Astrocyte of the spinal cord (primary cell): Measurements from ENCODE around the gene STPG2.

ENCODE experiments used
- DNase-seq: peaks from one replicate; pipeline ENCODE4 v3.0.0; 2011; ENCODE audit warnings: low read depth, low spot score
- H3K4me3 ChIP-seq: 2 replicates; pipeline ENCODE4 v1.5.1; 2011; ENCODE audit warnings: low read depth, mild to moderate bottlenecking, low read length, moderate library complexity
- in situ Hi-C: cut with HindIII; loops from 2 replicates; pipeline ENCODE4 v1.10.0; 2017; ENCODE audit warnings: low sequenced_read_pairs
- TF ChIP-seq, protein P1 (sequence below): IDR thresholded peaks from 2 replicates; pipeline ENCODE4 v1.5.1; 2012; ENCODE audit warnings: low read depth, mild to moderate bottlenecking, low read length, inconsistent platforms

STPG2 gene

GRCh38 chr4:98055800-98056501, 87.3 kb downstream of the STPG2 start:
- TF ChIP-seq, protein P1, sequence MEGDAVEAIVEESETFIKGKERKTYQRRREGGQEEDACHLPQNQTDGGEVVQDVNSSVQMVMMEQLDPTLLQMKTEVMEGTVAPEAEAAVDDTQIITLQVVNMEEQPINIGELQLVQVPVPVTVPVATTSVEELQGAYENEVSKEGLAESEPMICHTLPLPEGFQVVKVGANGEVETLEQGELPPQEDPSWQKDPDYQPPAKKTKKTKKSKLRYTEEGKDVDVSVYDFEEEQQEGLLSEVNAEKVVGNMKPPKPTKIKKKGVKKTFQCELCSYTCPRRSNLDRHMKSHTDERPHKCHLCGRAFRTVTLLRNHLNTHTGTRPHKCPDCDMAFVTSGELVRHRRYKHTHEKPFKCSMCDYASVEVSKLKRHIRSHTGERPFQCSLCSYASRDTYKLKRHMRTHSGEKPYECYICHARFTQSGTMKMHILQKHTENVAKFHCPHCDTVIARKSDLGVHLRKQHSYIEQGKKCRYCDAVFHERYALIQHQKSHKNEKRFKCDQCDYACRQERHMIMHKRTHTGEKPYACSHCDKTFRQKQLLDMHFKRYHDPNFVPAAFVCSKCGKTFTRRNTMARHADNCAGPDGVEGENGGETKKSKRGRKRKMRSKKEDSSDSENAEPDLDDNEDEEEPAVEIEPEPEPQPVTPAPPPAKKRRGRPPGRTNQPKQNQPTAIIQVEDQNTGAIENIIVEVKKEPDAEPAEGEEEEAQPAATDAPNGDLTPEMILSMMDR = no peak
- no peak overlapping the region for H3K4me3 ChIP-seq
- DNase-seq = no peak
- in situ Hi-C loops = no loop called here

- DNase-seq = no peak
- in situ Hi-C loops = no loop called here
- TF ChIP-seq, protein P1 = no peak
Observed at GRCh38 chr4:98046665-98047064, 96.6 kb downstream of the STPG2 start.

GRCh38 chr4:98030059-98030458, 113.2 kb downstream of the STPG2 start:
- TF ChIP-seq, protein P1 = no peak
- DNase-seq = no peak
- no peak overlapping the region for H3K4me3 ChIP-seq
- in situ Hi-C loops = no loop called here

More at GRCh38 chr4:98046665-98047064, 96.6 kb downstream of the STPG2 start:
- no peak overlapping the region for H3K4me3 ChIP-seq

DNA sequence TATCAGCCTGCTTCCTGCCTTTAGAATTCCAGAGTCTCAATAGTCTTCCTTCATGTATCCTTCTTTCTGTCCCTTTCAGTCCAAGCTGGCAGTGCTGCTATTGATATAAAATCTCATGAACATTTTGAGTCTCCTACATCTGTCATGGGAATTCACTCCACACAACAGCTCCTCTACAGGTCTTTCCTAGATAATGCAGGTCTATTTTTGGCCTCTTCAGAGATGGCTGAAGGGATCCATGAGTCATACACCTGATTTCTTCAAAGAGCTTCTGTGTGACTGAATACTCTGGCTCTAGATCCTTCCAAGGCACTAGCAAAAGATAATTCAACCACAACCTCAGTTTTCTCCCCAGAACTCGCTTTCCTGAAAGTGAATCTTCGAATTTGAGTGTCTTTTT, 115.4 kb downstream of the STPG2 start:
- DNase-seq = peak; percentile 24
- TF ChIP-seq, protein P1 = peak; percentile 23
- in situ Hi-C loops = no loop called here
- no peak overlapping the region for H3K4me3 ChIP-seq

GRCh38 chr4:98026362-98026761, 116.9 kb downstream of the STPG2 start:
- H3K4me3 ChIP-seq = no peak overlapping the region
- in situ Hi-C loops = no loop called here
- TF ChIP-seq, protein P1 = no peak
- DNase-seq = no peak

DNA sequence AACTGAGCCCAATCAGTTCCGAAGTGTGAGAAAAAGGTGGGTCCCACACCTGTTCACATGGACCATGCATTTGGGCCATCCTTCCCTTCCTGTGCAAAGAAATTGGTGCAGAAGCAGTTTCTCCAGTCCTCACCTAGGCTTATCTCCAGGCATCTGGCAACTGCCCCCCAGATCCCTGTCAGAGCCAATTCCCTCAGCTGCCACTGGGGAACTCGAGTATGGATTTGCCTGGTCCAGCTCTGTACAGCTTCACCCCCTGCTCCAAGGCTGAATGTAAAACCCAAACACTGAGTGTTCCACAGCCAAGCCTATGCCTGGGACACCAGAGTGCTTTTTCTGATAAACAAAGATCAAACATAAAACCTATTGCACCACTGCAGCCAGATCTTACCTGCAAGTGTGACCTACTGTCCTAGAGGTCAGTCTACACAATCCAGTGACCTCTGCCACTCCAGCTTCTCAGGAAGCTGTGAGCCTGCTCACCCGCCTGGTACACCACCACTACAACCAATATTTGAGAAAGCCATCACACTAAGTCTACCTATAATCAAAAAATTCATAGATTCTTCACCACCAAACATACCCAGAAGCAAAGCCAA, 136.4 kb downstream of the STPG2 start:
- in situ Hi-C loops = no loop called here
- no peak overlapping the region for H3K4me3 ChIP-seq
- DNase-seq = no peak
- TF ChIP-seq, protein P1 = no peak
